Tibial artery (tissue), 4 donors: Measurements from ENCODE around the gene CDK8.

Experiments used
- DNase-seq, 2 donors: peaks; one replicate each; pipeline ENCODE4 v3.0.0-alpha.2; 2019
- H3K27ac ChIP-seq, 2 donors: fragments of 200-600 bp; sonication (generic) in 1 of 2; 1 replicate in 1 of 2; 2 replicates in 1 of 2; pipeline ENCODE4 v1.5.1; 2018 to 2019; ENCODE audit warnings: mild to moderate bottlenecking in 1 of 2
- H3K27me3 ChIP-seq, 2 donors: fragments of 200-600 bp; sonication (generic) in 1 of 2; one replicate each; pipeline versions ENCODE4 v1.5.1 to v1.6.0; 2016 to 2019
- H3K36me3 ChIP-seq, 3 donors: fragments of 200-600 bp; sonication (generic) in 2 of 3; one replicate each; pipeline ENCODE4 v1.5.1; 2016 to 2019; ENCODE audit warnings: mild to moderate bottlenecking in 2 of 3
- H3K4me1 ChIP-seq, 4 donors: fragments of 200-600 bp; sonication (generic) in 2 of 4; 1 replicate in 3 of 4; 2 replicates in 1 of 4; pipeline ENCODE4 v1.5.1; 2016 to 2019
- H3K4me3 ChIP-seq, 2 donors: fragments of 200-600 bp; sonication (generic) in 1 of 2; 1 replicate in 1 of 2; 2 replicates in 1 of 2; pipeline ENCODE4 v1.5.1; 2018 to 2019; ENCODE audit warnings: mild to moderate bottlenecking in 2 of 2
- H3K9me3 ChIP-seq, 3 donors: fragments of 200-600 bp; sonication (generic) in 1 of 3; one replicate each; pipeline ENCODE4 v1.5.1; 2016 to 2019
- intact Hi-C: fragments of 100-400 bp; cut with DNase I; formaldehyde crosslinking; loops from one replicate; pipeline ENCODE4 v1.15.0; 2023; ENCODE audit warnings: low total_unique reads
- TF ChIP-seq, protein P1 (sequence below), 2 experiments: fragments of 200-600 bp in 1 of 2; fragments of 450-650 bp in 1 of 2; IDR thresholded peaks; one replicate each; pipeline ENCODE4 v1.5.1; 2017 to 2019; ENCODE audit warnings: antibody characterized with exemption in 2 of 2, mild to moderate bottlenecking in 1 of 2, moderate library complexity in 1 of 2

The CDK8 gene

DNA sequence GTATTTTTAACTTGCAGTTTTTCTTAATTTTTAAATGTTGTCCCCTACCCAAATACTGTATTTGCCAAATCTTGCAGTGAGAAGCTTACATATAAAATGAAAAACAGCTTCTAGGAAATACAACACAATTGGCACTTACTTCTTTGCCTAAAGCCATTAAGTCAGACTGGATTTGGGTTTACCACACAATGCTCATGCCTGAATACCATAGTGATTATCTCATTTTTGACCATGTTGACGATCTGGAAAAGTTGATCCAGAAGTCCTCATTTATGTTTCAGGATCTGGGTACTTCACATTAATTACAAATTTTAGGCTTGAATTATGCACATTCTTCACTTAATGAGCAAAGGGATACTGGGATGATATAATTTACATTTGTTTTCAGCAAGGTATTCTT, 34.2 kb upstream of the CDK8 start:
- Histone ChIP-seq H3K9me3 (no peaks in the 10 kb centered on the region), H3K4me3 (no peak overlapping the region), H3K36me3 (peaks cover 48 to 53% (median 50%) of the 10 kb centered on the region in 3 donors), H3K27ac (no peak overlapping the region), H3K27me3 (no peaks in the 10 kb centered on the region), H3K4me1 (peaks cover 0 to 28% (median 21%) of the 10 kb centered on the region in 4 donors)
- intact Hi-C loops, result no loop called here
- TF ChIP-seq, protein P1, sequence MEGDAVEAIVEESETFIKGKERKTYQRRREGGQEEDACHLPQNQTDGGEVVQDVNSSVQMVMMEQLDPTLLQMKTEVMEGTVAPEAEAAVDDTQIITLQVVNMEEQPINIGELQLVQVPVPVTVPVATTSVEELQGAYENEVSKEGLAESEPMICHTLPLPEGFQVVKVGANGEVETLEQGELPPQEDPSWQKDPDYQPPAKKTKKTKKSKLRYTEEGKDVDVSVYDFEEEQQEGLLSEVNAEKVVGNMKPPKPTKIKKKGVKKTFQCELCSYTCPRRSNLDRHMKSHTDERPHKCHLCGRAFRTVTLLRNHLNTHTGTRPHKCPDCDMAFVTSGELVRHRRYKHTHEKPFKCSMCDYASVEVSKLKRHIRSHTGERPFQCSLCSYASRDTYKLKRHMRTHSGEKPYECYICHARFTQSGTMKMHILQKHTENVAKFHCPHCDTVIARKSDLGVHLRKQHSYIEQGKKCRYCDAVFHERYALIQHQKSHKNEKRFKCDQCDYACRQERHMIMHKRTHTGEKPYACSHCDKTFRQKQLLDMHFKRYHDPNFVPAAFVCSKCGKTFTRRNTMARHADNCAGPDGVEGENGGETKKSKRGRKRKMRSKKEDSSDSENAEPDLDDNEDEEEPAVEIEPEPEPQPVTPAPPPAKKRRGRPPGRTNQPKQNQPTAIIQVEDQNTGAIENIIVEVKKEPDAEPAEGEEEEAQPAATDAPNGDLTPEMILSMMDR (IDR thresholded peaks at IDR 0.05), result no peak
- DNase-seq, result no peak

DNA sequence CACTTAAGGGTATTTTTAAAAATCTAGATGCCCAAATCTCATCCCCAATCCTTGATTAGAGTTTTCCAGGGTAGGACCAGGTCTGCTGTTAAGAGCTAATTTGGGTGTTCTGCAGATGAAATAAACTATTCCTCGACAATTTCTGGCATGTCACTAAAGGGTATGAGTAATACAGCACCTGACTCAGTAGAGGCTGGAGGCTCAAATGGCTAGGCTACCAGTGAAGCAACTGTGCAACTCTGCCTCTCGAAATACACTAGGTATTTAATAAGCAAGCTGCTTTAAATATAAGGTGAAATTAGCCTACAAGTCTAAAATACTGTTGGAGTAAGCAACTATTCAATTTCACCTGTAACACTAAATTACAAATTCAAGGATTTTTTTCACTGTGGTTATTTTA, 33.4 kb upstream of the CDK8 start:
- intact Hi-C loops, result no loop called here
- Histone ChIP-seq H3K27ac (peak overlapping the region; percentile 93 to 97), H3K9me3 (no peaks in the 10 kb centered on the region), H3K27me3 (no peaks in the 10 kb centered on the region), H3K36me3 (peaks cover 40 to 45% (median 41%) of the 10 kb centered on the region in 3 donors), H3K4me1 (peaks cover 0 to 28% (median 21%) of the 10 kb centered on the region in 4 donors), H3K4me3 (peak overlapping the region; percentile 87 to 92)
- TF ChIP-seq, protein P1 (IDR thresholded peaks at IDR 0.05), result no peak
- no peak for DNase-seq

DNA sequence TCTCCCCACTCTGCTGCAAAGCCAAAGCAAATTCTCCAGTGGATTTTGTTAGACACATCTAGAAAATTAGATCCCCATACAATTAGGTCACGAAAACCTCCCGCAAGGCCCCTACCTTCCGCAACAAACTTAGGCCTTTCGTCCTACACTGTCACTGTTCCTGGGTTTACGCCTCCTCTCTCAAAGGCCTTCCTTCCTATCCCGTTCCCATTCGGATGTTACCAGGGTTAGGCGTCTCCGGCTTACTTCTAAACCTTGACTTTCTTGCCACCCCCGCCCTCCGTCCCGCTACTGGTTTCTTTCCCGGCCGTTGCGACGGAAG, 32.6 kb upstream of the CDK8 start:
- no peaks in the 10 kb centered on the region for H3K9me3 ChIP-seq
- H3K4me3 ChIP-seq, result peak overlapping the region; percentile 87 to 92
- no peak for DNase-seq
- intact Hi-C loops, result no loop called here
- H3K27ac ChIP-seq, result peak overlapping the region; percentile 93 to 97
- TF ChIP-seq, protein P1 (IDR thresholded peaks at IDR 0.05), result no peak
- peaks cover 0 to 28% (median 21%) of the 10 kb centered on the region in 4 donors for H3K4me1 ChIP-seq
- H3K27me3 ChIP-seq, result no peaks in the 10 kb centered on the region
- peaks cover 33 to 37% (median 34%) of the 10 kb centered on the region in 3 donors for H3K36me3 ChIP-seq

DNA sequence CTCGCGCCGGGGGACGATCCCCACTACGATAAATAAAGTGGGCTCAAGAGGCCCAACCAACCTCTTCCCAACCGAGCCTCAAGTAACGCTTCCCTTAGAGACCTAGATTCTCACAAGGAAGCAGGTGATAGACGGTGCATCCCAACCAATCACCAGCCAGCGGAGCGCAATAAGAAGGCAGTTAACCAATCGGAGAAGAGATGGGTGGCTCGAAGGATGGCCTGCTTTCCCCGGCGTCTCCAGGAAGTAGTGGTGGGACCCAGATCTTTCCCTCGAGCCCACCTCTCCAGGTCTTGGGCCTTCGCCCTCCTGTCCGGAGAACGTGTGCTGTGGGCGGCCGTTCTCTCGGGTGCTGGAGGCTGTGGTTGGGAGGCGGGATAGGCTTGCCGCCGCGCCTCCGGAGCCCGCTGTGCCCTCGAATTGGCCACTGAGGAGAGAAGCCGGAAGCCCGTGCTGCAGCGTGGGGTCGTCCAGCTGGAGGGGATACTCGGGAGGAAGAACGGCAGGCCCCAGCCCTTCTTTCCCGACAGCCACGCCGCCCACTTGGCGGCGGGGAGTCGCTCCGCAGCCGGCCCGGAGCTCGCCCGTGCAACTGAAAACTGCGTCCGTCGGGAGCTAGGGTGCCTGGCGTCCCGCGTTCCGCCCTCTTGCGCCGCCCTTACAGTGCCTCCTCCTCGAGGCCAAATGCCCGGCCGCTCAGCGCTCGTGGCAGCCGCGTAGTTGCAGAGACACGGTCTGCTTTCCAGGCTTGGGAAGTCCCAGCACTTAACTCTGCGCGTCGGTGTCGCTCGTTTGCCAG, 32.0 kb upstream of the CDK8 start, which contains the start of gene RNF6:
RNF6 (minus strand) TSS at position 594 of the 799 bp plus-strand sequence. CDS start 2,665 bp downstream, outside the sequence.
- intact Hi-C loops, result no loop called here
- H3K4me1 ChIP-seq, result peaks cover 0 to 28% (median 21%) of the 10 kb centered on the region in 4 donors
- TF ChIP-seq, protein P1 (IDR thresholded peaks at IDR 0.05), result peak in 1 of 2 experiments; percentile 10

DNA sequence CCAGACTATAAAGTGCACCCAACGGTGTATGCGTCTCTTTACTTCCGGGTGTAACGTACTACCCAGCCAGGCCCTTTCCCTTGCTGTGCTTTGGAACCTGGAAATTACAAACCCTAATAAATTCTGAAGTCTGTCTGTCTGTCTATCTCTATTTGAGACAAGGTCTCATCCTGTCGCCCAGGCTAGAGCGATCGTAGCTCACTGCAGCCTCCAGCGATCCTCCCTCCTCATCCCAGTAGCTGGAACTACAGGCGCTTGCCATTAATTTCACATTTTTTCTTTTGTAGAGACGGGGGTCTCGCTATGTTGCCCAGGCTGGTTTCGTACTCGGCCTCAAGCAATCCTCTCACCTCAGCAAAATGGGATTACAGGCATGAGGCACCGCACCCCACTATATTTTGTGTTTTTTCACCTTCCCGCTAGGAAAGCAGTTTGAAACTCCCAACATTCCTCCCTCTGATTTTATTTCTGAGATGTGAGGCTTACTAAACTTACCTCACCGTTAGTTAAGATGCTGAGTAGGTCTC, 31.3 kb upstream of the CDK8 start:
- no peaks in the 10 kb centered on the region for H3K9me3 ChIP-seq
- H3K36me3 ChIP-seq, result peaks cover 21 to 25% (median 21%) of the 10 kb centered on the region in 3 donors

More for the DNA sequence above, 32.0 kb upstream of the CDK8 start, which contains the start of gene RNF6:
- no peaks in the 10 kb centered on the region for H3K27me3 ChIP-seq
- no peaks in the 10 kb centered on the region for H3K9me3 ChIP-seq
- DNase-seq, result peak; percentile 96 to 98
- H3K27ac ChIP-seq, result peak within 1 kb of the TSS; percentile 93 to 97
- peaks cover 27 to 31% (median 28%) of the 10 kb centered on the region in 3 donors for H3K36me3 ChIP-seq
- H3K4me3 ChIP-seq, result peak within 1 kb of the TSS; percentile 87 to 92

More for the DNA sequence above, 31.3 kb upstream of the CDK8 start:
- H3K27me3 ChIP-seq, result no peaks in the 10 kb centered on the region
- peak overlapping the region; percentile 87 to 92 for H3K4me3 ChIP-seq
- TF ChIP-seq, protein P1 (IDR thresholded peaks at IDR 0.05), result no peak
- H3K27ac ChIP-seq, result peak overlapping the region; percentile 93 to 97
- no peak for DNase-seq
- intact Hi-C loops, result no loop called here
- H3K4me1 ChIP-seq, result peaks cover 0 to 28% (median 21%) of the 10 kb centered on the region in 4 donors
